GM21786 (cell line): ENCODE results near the gene VDAC2.

Experiments used
- ATAC-seq: cut with Tn5 transposase; IDR thresholded peaks from one replicate; pipeline ENCODE4 v1.9.1; 2021; ENCODE audit not compliant: unreplicated experiment

The VDAC2 gene

GRCh38 chr10:75228834-75229233 lies 18.2 kb downstream of the VDAC2 start:
- no peak for ATAC-seq

DNA sequence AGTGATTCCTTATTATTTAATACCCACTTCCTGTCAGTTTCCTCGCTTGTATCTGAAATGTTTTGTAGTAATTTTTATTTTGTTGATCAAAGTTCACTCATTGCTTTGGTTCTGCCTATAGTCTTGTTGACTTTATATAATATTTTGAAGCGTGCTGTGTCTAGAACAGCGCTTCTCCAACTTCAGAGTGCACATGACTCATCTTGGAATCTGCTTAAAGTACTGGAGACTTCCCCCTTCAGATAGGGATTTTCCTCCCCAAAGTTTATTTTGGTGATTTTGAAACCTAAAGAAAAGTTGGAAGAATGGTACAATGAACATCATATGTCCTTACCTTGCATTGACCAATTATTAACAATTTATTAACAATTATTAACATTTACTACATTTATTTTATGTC lies 19.4 kb downstream of the VDAC2 start:
- ATAC-seq, result no peak

DNA sequence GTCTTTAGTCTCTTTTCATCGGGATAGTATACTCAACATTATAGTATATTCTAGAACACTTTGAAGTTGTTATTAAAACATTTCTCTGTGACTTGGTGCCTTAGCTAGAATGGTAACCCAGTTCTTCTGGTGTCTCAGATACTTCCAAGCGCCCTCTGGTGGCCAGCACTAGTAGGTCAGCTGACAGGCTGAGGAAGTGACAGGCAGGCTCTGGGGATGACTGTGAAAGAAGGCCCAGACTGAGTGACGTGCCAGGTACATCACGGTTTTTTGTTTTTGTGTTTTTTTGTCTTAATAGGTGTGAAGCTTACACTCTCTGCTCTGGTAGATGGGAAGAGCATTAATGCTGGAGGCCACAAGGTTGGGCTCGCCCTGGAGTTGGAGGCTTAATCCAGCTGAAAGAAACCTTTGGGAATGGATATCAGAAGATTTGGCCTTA lies 20.0 kb downstream of the VDAC2 start:
- peak; percentile 40 for ATAC-seq

DNA sequence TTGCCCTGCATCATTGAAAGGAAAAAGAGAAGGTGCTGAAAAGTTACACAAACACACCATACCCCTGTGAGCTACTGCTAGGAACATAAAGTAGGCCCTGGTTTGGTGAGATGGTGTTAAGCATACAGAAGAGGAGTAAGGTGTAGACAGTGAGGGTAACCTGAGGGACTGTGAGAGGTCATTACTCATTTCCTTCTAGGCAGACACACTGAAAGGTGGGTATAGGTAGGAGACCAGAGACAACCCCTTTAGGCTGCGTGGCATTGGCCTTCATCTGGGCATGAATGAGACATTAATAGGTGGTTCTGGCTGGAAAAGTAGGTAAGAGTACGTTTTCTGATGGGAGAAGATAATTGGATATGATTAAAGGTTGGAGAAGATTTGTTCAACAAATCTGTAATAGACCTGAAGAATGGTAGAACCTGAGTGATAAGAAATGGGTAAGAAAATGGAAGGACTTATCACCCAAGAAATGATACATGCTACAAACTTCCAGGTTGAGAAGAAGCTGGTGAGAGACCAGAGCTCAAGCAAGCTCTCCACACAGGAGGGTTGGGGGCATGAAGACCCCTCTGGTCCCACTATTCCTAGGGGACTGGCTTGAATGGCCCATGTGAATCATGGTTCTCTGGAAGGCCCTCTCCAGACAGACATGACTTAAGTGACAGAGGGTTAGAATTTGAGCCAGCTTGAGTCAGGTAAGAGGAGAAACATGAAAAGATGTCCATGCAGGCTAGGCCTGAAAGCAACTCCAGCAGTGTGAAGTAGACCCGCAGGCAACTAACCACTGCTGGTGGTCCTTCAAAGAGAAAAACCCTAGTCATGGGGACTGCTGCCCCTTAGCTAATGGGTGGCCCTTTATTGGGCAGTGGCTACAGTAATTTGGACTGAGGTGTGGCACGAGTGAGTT lies 21.3 kb downstream of the VDAC2 start:
- no peak for ATAC-seq

GRCh38 chr10:75233444-75234016 lies 22.9 kb downstream of the VDAC2 start:
- ATAC-seq, result no peak

GRCh38 chr10:75234017-75234682 lies 23.6 kb downstream of the VDAC2 start:
- peak; percentile 52 for ATAC-seq

- ATAC-seq, result peak; percentile 6
Measured at GRCh38 chr10:75234683-75235374, 24.2 kb downstream of the VDAC2 start.

- peak; percentile 63 for ATAC-seq
Measured at GRCh38 chr10:75235375-75236177, 25.0 kb downstream of the VDAC2 start, which contains the start of gene COMTD1. COMTD1 (minus strand) TSS chr10:75235957; CDS start chr10:75235928, 29 bp downstream.

DNA sequence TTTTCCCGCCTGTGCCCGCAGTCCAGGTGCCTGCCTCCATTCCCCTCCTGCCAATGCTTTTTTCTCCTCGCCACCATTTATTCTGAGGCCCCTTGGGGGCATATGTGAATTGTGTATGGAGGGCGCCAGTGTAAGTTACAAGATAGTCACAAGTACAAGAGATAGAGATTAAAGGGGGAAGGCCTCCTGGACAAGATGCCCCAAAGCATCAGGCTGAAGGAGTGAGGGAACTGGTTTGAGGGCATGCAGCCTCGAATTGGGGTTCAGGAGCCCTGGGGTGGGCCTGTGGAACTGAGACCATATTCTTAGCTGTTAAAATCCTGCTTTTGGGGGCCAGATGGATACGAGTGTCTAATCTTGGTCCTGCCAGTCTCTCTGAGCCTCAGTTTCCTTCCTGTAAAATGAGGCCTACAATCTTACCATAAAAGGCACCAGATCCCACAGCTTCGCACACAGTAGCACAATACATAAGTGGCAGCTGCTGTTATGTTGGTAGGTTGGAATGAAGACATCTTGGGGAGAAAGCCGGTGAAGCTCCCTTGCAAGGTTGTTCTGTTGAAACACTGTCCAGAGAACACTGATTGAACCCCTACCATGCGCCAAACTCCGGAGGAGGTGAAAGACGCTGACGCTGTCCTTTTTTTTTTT lies 25.7 kb downstream of the VDAC2 start:
- no peak for ATAC-seq

DNA sequence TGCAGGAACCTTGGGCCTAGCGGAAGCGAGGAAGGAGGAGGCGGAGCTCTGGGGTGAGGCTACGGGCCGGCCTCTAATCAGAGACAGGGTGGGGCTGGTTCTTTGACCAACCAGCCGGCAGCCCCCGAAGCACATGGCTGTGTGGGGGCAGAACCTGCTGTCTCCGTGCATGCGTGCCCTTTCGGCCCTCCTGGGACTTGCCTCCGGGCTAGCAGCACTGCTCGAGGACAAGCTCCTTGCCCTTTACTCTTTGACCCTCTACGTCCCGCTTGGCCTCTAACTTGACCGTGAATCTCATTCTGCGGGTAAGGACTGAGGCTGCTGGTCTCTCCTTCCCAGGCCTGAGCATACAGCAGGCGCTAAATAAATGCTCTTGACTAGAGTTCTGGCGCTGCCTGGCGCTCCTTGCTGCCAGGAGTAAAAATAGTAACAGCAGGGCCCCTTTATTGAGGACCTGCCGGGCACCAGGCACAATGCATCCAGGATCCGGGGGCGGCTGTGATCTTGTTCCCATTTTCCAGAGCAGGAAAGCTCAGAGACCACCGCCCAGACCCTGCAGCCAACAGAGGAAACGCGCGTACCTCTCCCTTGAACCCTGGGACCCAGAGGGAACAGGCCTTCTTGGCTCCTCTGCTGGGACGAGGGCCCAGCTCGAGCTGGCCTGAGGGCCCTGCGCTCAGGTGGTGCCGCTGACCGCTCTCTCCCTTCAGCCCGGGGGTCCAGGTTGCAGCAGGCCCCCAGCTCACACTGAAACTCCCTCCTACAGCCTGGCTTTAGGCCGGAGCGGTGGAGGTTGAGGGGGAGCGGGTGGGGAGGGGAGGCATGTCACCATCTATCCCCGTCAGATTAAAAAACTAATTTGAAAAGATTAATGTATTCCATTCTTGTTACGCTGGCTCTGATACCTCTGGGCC lies 27.8 kb downstream of the VDAC2 start:
- ATAC-seq, result no peak

- no peak for ATAC-seq
Measured at GRCh38 chr10:75239096-75239790, 28.6 kb downstream of the VDAC2 start.

GRCh38 chr10:75240329-75241076 lies 29.9 kb downstream of the VDAC2 start:
- ATAC-seq, result no peak

DNA sequence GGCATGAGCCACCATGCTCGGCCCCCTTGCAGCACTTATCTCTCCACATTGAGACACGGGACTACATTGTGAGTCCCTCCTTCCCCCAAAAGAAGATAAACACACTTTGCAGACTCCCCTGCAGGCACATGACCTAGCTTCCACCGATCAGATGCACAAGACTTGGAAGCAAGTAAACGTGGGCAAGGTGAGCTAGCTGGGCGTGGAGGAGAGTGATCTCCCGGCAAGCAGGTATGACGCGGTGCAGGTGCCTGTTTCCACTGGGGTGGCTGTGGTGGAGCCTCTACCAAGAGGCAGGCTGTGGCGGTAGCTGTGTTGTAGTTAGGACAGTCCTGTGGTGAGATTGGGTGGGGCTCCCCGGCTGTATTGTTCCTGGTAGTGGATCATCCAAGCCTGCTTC lies 32.8 kb downstream of the VDAC2 start:
- ATAC-seq, result no peak

GRCh38 chr10:75244487-75245353 lies 34.1 kb downstream of the VDAC2 start:
- ATAC-seq, result no peak

- ATAC-seq, result no peak
Measured at GRCh38 chr10:75245354-75246250, 35.0 kb downstream of the VDAC2 start.

- ATAC-seq, result no peak
Measured at GRCh38 chr10:75246506-75246905, 35.9 kb downstream of the VDAC2 start.
